ENCODE data around the gene AKT1. TPM values are rescaled to one million over a fixed set of nuclear protein-coding genes. Genes with fewer than 3 reads are reported as not detected.

The AKT1 gene
- total RNA-seq, 3 donors from 2014 or later = 91.9 to 119 (median 116) TPM

GRCh38 chr14:104780513-104781030 is 15.0 kb downstream of the AKT1 start:
- Histone ChIP-seq H3K36me3 (no peaks in the 10 kb centered on the region), H3K27me3 (no peaks in the 10 kb centered on the region), H3K27ac (no peak overlapping the region), H3K4me1 (peaks cover 5 to 11% of the 10 kb centered on the region in 2 donors), H3K9me3 (no peaks in the 10 kb centered on the region), H3K4me3 (no peak overlapping the region)
- DNase-seq (ENCODE audit: low spot score in 2 of 2) = no peak
- no peak for TF ChIP-seq CTCF (IDR thresholded peaks at IDR 0.05)
- TF ChIP-seq POLR2AphosphoS5 (IDR thresholded peaks at IDR 0.05) = no peak
- TF ChIP-seq POLR2A (IDR thresholded peaks at IDR 0.05) = no peak
- intact Hi-C loops (cut with DNase I; ENCODE audit: low total_unique reads) = no loop called here

- Histone ChIP-seq H3K9me3 (no peaks in the 10 kb centered on the region), H3K27me3 (no peaks in the 10 kb centered on the region), H3K4me3 (no peak overlapping the region), H3K27ac (no peak overlapping the region), H3K4me1 (peaks cover 4 to 5% of the 10 kb centered on the region in 2 donors), H3K36me3 (no peaks in the 10 kb centered on the region)
- intact Hi-C loops (cut with DNase I; ENCODE audit: low total_unique reads) = no loop called here
- no peak for TF ChIP-seq POLR2AphosphoS5 (IDR thresholded peaks at IDR 0.05)
- no peak for TF ChIP-seq CTCF (IDR thresholded peaks at IDR 0.05)
- TF ChIP-seq POLR2A (IDR thresholded peaks at IDR 0.05) = no peak
- DNase-seq (ENCODE audit: low spot score in 2 of 2) = no peak
Measured at GRCh38 chr14:104779776-104780512, 15.6 kb downstream of the AKT1 start.

GRCh38 chr14:104778694-104779331 is 16.7 kb downstream of the AKT1 start:
- no peak for DNase-seq (ENCODE audit: low spot score in 2 of 2)
- TF ChIP-seq CTCF (IDR thresholded peaks at IDR 0.05) (no peak), POLR2AphosphoS5 (IDR thresholded peaks at IDR 0.05) (no peak), POLR2A (IDR thresholded peaks at IDR 0.05) (no peak)
- Histone ChIP-seq H3K27ac (no peak overlapping the region), H3K4me1 (no peaks in the 10 kb centered on the region), H3K9me3 (no peaks in the 10 kb centered on the region), H3K36me3 (no peaks in the 10 kb centered on the region), H3K27me3 (no peaks in the 10 kb centered on the region), H3K4me3 (no peak overlapping the region)
- intact Hi-C loops (cut with DNase I; ENCODE audit: low total_unique reads) = no loop called here

GRCh38 chr14:104777808-104778249 is 17.7 kb downstream of the AKT1 start:
- Histone ChIP-seq H3K36me3 (no peaks in the 10 kb centered on the region), H3K4me1 (no peaks in the 10 kb centered on the region), H3K27ac (peak overlapping the region in 1 of 2 donors; percentile 19), H3K9me3 (no peaks in the 10 kb centered on the region), H3K4me3 (no peak overlapping the region), H3K27me3 (no peaks in the 10 kb centered on the region)
- TF ChIP-seq POLR2AphosphoS5 (IDR thresholded peaks at IDR 0.05) = no peak
- no peak for TF ChIP-seq POLR2A (IDR thresholded peaks at IDR 0.05)
- TF ChIP-seq CTCF (IDR thresholded peaks at IDR 0.05) = no peak
- no peak for DNase-seq (ENCODE audit: low spot score in 2 of 2)
- intact Hi-C loops (cut with DNase I; ENCODE audit: low total_unique reads) = no loop called here
